HG03097 (cell line): ENCODE measurements around the gene YIPF4.
"Not testable (repeated sequence)": the region's sequence is repeated elsewhere in the genome, so short reads cannot be mapped to it uniquely, and the experiment has no call there.

ENCODE experiments used
- ATAC-seq: cut with Tn5 transposase; IDR thresholded peaks from one replicate; pipeline ENCODE4 v1.9.1; 2021; ENCODE audit not compliant: unreplicated experiment, low FRiP score

Gene YIPF4

DNA sequence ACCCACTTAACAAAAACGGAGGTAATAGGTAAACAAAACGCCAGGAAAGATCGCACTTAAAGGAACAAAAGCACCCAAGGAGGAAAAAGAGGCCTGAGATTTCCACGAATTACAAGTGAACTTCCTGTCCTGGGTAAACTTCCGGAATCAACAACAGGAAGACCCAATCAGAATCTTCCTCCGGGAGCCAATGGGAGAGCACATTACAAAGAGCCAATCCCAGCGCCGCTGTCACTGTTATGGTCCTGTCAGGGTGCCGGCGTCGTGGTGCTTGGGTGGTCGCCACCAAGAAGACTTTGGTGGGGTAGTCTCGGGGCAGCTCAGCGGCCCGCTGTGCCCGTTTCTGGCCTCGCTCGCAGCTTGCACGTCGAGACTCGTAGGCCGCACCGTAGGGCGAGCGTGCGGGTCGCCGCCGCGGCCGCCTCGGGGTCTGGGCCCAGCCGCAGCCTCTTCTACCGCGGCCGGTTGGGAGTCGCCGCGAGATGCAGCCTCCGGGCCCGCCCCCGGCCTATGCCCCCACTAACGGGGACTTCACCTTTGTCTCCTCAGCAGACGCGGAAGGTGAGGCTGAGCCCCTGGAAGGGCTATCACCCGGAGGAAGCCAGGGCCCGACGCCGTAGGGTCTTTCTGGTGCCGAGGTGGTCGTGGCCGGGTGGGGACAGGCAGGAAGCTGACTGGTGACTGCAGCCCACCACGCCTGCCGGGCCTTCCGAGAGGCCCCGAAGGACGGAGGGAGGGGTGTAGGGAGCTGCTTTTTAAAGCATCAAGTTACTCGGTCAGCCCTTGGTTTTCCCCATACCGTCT is at the start of gene YIPF4:
YIPF4 (plus strand) TSS at position 231 of the 804 bp plus-strand sequence; CDS start at position 483, 252 bp downstream.
- peak; percentile 98 for ATAC-seq

DNA sequence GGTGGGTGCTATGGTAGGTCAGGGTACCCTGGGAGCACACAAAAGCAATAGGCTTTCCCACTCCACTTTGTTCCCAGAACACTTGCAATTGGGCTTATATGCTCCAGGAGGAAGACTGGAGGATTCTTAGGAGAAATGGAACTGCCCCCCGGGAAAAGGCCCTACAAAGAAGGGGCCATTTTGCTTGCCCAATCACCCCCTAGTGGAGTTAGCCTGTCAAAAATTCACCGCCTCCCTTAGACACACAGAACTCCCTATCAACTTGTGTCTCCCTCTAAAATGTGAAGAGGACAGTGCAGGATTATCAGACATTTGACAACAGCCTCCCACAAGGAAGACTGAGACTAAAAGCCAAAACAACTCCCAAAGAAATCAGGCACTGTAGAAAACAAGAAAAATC is 49.5 kb upstream of the YIPF4 start:
- no peak for ATAC-seq

DNA sequence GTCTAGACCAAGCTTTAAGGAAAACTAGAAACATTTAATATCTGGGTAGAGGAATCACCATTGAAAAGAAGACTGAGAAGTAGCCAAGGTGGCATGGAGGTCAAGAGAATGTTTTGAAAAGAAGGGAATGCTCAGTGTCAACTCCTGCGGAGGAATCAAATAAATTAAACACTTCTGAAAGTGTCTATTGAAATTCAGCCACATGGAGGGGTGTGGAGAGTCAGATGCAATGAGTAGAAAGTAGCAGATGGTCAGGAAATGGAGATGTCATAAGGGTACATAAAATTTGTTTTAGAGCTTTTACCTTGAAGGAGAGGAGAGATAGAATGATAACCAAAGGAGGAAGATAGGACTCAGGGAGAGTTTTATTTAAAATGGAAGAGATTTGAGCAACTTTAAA is 48.1 kb upstream of the YIPF4 start:
- no peak for ATAC-seq

DNA sequence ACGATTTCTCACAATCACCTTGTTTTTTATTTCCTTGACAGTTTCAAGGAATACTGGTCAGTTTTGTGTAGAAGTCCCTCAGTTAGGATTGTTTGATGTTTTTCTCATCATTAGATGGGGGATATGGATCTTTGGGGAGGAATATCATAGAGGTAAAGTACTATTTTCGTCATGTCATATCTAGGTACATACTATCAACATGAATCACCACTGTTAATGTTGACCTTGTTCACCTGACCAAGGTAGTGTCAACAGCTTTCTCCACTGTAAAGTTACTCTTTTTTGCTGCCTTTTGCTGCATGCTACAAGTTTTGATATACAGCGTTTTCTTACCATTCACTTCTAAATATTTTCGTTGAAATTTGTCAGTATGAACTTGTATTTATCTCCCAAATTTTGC is 45.7 kb upstream of the YIPF4 start:
- no peak for ATAC-seq

DNA sequence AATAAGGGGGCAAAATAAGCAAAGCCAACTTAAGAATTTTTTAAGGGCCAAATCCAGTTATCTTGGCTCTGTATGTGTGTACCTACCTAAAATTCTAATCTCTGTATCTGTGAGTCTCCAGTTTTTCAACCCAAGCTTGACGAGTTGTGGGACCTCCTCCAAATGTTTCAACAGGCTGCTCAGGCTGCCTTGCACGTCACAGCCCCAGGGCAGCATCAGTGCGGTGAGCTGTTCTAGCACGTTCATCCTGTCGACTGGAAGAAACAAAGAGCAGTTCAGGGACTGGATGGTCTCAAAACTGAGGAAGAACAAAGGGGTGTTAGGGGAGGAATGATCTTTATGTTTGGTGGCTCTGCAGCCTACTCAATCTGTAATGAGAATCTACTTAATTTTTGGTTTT is 42.4 kb upstream of the YIPF4 start:
- ATAC-seq, result no peak

DNA sequence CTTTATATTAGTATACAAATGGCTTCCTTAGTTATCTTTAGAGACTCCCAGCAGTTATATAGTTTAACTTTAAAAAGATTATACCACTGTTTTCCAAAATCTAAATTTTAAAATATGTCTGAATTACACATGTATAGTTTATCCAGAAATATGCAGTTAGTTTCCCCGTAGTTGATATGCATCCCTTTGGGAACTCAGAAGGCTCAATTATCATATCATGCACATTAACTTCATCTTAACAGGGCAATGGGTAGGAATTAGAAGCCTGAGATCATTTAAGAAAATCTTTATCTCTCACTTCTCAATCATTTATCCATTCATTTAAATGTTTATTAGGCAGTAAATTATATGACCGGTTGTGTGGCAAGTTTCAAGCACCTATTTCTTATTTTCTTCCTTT is 40.2 kb upstream of the YIPF4 start:
- ATAC-seq, result no peak

DNA sequence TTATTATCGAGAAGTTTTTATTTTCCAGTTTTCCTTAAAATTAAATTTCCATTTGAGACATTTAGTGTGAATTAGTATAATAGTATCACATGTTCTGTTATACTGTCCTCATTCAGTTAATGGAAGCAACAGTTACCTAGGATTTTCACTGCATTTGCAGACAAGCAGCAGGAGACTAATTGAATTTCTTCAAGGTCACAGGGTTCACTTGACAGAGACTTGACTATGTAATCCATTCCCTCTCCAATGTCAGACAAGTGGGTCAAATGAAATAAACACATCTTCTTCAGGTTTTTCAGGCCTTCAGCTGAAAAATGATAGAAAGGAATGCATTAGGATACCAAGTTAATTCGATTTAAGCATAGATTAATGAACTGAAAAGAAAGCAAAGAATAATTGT is 39.7 kb upstream of the YIPF4 start:
- ATAC-seq, result no peak

DNA sequence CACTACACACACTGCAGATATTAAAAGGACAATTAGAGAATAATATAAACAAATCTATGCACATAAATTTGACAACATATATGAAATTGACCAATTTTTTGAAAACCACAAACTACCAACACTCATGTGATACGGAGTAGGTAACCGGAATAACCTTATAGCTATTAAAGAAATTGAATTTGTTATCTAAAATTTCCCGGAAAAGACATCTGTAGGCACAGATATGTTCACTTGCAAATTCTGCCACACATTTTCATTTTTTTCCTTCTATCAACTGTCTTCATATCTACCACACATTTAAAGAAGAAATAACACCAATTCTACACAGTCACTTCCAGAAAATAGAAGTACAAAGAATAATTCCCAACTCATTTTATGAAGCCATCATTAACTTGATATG is 35.4 kb upstream of the YIPF4 start:
- ATAC-seq, result no peak

DNA sequence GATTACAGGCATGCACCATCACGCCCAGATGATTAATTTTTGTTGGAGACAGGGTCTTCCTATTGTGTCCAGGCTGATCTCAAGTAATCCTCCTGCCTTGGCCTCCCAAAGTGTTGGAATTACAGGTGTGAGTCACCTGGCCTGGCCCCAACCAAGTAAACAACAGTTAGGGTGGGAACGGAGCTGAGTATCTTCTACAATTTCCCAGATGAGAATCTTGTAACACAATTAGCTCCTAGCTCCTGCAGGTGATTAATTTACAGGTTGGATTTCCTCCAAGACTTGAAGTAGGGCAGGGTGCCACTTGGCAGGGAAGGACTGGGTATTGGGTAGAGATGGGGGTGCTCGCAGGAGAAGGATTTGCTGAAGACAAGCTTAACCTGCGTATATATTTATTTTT is 30.8 kb upstream of the YIPF4 start:
- ATAC-seq, result no peak

DNA sequence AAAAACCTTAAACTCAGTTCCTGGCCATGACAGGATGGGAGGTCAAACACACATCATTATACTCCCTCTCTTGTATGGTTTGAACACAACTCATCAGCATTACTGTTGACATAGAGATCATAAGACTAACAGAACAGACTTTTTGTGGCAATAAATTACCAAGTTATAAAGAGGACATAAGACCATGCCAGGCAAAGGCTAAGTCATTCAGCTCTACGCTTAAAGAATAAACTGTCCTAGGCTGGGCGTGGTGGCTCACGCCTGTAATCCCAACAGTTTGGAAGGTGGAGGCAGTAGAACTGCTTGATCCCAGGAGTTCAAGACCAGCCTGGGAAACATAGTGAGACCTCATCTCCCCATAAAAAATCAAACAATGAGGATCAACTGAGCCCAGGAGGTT is 29.4 kb upstream of the YIPF4 start:
- ATAC-seq, result no peak

DNA sequence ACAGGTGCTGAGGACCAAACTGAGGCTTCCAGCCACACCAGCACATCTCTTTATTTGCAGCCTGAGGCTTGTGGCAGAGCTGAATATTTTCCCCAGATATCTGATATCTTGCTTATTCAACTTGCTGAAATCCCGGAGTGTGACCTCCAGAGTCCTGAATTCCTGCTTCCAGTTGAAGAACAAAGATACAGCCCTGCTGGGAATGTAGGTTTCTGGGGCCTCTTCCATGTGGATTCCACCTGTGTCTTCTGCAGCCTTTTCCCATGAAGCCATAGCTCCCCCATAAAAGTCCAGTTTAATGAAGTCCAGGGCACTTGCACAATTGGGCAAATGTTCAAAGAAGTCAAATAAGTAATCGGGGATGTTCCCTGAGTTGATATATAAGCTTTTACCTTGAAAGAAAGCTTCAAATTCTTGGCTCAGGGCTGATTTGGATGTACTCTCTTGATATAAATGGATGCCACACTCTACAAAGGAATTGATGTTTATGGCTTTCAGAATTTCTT is 27.9 kb upstream of the YIPF4 start:
- no peak for ATAC-seq

DNA sequence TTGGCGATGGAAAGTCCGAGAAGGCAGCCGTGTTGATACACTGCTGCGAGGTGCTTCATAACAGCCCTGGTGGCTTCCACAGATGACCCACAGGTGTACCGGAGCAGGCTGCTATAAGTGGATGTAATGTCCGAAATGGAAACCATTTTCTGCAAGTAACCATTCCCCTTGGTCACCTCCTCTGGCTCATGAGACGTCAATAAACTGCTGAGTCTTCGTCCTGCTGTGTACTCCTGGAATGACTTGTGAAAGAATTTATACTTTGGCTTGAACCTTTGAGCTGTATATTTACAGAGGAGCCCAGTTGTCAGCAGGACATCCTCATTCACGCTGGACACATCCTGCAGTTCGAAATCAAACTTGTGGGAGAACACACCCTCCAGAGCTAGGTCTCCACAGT is 27.4 kb upstream of the YIPF4 start:
- ATAC-seq, result no peak

DNA sequence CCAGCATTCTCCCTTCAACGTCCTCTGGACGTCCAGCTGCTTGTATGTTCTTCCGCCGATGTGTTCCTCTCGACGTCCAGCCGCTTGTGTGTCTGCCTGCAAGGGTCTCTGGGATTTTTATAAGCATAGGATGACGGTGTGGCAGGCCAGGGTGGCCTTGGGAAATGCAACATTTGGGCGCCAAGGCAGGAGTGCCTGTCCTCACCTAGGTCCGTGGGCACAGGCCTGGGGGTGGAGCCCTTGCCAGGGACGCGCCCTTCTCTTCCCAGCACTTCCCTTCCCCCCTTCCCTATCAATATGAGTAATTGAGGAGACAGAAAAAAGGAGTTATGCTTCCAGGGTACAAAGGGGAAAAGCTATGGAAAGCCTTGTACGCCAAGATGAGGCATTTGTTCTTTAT is 19.5 kb upstream of the YIPF4 start:
- no peak for ATAC-seq

DNA sequence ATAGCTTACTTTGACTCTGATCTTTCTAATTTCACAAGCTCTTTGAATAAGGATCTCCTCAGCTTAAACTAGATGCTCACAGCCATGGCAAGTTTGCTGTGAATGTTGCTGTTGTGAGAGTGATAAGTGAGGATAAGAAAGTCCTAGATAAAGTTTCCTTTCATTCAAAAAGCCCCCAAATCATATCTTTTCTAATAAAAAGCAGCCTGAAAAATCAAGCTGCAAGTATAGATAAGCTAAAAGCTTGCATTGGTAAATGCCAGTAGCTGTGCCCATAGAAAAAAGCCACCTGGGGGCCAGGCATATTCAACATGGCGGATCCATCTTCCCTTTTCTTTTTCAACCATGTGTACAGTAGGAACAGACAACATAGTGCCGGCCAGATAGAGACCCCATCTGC is 17.3 kb upstream of the YIPF4 start:
- no peak for ATAC-seq

DNA sequence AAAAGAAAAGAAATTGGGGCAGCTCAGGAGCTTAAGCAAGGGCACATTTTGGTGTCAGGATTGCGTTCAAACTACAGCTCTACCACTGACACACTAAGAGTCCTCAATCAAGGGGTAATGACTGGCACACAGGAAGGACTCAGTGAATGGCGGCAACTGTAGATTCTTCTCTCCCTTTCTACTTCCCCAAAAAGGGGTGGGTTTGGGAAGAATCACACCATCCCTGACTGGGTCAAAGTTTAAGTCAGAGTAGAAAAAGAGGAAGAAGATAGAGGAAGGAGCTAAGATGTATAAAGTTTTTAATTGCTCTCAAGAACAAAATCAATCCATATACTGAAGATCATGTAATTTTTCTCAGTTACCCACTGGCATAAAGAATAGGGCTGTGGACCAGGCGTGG is 15.6 kb upstream of the YIPF4 start:
- no peak for ATAC-seq

DNA sequence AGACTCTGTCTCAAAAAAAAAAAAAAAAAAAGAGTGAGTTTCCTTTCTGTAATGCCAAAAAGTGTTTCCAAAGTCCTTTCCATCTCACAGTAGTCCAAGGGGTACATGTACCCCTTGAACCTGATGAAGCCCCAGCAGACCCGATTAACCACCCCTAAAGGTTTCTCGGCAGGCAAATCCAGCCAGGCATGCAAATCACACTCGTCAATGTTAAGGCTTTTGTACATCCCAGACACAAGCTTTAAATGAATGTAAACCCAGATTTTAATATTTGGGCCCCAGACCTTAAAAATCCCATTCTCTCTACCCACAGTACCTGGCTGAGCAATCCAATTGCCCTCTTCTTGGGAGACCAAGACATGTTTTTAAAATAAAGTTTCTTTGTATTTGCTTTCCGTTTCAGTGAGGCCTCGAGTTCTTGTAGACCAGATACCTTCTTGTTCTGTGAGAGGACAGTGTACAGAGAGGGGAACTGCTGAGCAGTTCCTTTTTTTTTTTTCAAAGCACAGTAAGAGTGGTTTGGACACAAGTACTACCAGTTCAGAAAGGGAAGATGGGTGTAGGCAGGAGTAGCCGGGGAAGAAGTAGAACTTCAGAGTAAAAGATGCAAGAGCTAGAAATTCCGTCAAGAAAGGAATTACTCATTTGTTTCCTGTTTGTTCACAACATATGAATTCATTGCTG is 13.1 kb upstream of the YIPF4 start, which contains the start of gene NLRC4:
NLRC4 (minus strand) TSS at position 465 of the 684 bp plus-strand sequence. CDS start 8,111 bp downstream, outside the sequence.
- peak; percentile 83 for ATAC-seq

DNA sequence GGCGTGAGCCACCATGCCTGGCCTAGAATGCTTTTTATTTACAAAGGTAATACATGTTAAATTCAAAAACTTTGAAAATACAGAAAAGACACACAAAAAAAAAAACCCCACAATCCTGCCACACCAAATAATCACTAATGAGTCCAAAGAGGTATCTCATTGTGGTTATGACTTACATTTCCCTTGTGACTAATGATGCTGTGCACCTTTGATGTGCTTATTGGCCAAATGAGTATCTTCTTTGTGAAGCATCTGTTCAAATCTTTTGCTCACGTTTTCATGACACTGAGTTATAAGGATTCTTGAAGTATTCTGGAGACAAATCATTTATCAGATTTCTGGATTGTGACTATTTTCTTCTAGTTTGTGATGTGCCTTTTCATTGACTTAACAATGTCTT is 6.6 kb upstream of the YIPF4 start:
- ATAC-seq, result no peak

DNA sequence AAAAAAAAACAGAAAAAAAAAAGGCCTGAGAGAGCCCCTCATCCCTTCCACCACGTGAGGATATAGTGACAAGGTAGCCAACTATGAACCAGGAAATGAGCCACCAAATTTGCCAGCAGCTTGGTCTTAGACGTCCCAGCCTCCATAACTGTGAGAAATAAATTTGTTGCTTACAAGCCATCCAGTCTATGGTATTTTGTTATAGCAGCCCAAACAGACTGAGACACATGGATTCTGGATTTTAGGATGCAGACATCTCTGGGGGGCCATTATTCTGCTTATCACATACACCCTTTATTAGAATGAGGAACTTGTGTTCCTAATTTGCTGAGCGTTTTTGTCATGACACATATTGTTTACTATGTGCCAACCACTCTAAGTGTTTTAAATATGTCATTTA is 5.4 kb upstream of the YIPF4 start:
- ATAC-seq, result no peak

DNA sequence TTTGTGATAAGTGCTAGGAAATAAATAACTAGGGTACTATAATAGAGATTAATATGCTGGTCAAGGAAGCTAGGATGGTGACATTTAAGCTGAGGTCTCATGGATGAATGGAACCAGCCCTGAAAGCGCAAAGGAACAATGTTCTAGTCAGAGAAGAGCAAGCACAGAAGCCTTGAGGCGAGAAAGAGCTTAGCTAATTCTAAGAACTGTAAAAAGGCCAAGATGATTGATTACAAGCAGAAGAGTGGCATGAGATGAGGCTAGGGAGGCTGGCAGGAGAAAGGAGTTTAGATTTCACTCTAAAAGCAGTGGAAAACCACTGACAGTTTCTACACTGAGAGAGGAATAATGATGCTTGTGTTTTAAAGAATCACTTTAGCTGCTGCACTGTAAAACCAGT is 3.4 kb upstream of the YIPF4 start:
- no peak for ATAC-seq

DNA sequence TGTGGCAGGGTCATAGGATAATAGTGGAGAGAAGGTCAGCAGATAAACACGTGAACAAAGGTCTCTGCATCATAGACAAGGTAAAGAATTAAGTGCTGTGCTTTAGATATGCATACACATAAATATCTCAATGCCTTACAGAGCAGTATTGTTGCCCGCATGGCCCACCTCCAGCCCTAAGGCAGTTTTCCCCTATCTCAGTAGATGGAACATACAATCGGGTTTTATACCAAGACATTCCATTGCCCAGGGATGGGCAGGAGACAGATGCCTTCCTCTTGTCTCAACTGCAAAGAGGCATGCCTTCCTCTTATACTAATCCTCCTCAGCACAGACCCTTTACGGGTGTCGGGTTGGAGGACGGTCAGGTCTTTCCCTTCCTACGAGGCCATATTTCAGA is 1.9 kb upstream of the YIPF4 start:
- ATAC-seq, result not testable (repeated sequence)

DNA sequence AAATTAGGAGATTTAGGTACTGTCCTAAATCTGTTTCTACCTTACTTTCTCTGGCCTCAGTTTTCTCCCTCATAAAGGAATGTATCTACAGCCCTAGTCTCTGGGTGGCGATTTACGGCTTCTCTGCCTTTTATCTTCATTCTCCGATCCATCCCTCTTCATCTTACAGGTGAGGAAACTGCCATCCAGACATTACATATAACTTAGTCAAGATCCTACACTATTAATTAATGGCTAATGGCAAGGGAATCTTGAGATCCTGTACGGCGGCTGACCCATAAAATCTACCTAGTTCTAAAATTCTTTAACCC is 386 bp upstream of the YIPF4 start:
- no peak for ATAC-seq

DNA sequence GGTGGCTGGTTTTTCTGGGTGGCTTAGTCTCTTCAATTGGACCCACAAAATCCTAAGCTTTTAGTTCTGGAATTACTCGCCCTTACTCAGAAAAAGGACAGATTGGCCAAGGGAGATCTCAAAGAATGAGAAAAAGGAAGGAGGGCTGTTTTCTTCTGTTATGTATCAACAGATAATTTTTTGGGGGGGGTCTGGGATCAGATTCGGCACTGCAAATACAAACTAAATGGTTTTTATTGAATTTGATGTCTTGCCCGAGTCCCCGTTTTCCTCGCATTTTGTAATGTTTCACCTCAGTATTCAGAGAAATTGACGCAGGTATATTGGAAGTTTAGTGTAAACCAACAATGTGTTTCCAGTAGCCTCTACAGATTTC is 762 bp downstream of the YIPF4 start:
- ATAC-seq, result no peak
